Mesendoderm (in vitro differentiated cells): ENCODE results near the gene ODF4.
"Not testable (repeated sequence)": the region's sequence is repeated elsewhere in the genome, so short reads cannot be mapped to it uniquely, and the experiment has no call there.

ENCODE experiments used
- DNase-seq: peaks from one replicate; pipeline ENCODE4 v3.0.0; 2013
- H2AK5ac ChIP-seq: 2 replicates; pipeline ENCODE4 v1.6.1; 2013; ENCODE audit warnings: low read length, inconsistent platforms
- H2BK120ac ChIP-seq: 2 replicates; pipeline ENCODE4 v1.6.1; 2013; ENCODE audit warnings: low read depth, mild to moderate bottlenecking, low read length, moderate library complexity, mixed read lengths
- H2BK15ac ChIP-seq: replicated peaks from 2 replicates; pipeline ENCODE4 v1.6.1; 2013; ENCODE audit warnings: low read depth, mild to moderate bottlenecking, moderate library complexity
- H2BK5ac ChIP-seq: 2 replicates; pipeline ENCODE4 v1.6.1; 2013; ENCODE audit warnings: low read length, inconsistent platforms
- H3K18ac ChIP-seq: 2 replicates; pipeline ENCODE4 v1.6.1; 2013; ENCODE audit warnings: mild to moderate bottlenecking, low read length, mixed read lengths
- H3K23ac ChIP-seq: one replicate; pipeline ENCODE4 v1.6.1; 2013; ENCODE audit warnings: low read length
- H3K27ac ChIP-seq: 2 replicates; pipeline ENCODE4 v1.5.1; 2013; ENCODE audit warnings: low read depth, mild to moderate bottlenecking, inconsistent platforms, low read length, moderate library complexity
- H3K27me3 ChIP-seq: 2 replicates; pipeline ENCODE4 v1.6.1; 2013; ENCODE audit warnings: low read length, control low read depth, mild to moderate bottlenecking, inconsistent platforms; ENCODE audit not compliant: insufficient read depth, poor library complexity
- H3K36me3 ChIP-seq: 2 replicates; pipeline ENCODE4 v1.6.1; 2013; ENCODE audit warnings: low read length, inconsistent platforms; ENCODE audit not compliant: control insufficient read depth, insufficient read depth
- H3K4ac ChIP-seq: one replicate; pipeline ENCODE4 v1.6.1; 2013; ENCODE audit warnings: low read depth, mild to moderate bottlenecking, low read length, moderate library complexity
- H3K4me1 ChIP-seq: 2 replicates; pipeline ENCODE4 v1.6.1; 2013; ENCODE audit warnings: low read depth, low read length, inconsistent platforms; ENCODE audit not compliant: control insufficient read depth
- H3K4me2 ChIP-seq: 2 replicates; pipeline ENCODE4 v1.6.1; 2013; ENCODE audit warnings: low read length
- H3K4me3 ChIP-seq: 2 replicates; pipeline ENCODE4 v1.5.1; 2013; ENCODE audit warnings: mild to moderate bottlenecking, low read length
- H3K56ac ChIP-seq: one replicate; pipeline ENCODE4 v1.6.1; 2013; ENCODE audit warnings: low read length
- H3K79me1 ChIP-seq: 2 replicates; pipeline ENCODE4 v1.6.1; 2013; ENCODE audit warnings: low read length, inconsistent platforms
- H3K79me2 ChIP-seq: 2 replicates; pipeline ENCODE4 v1.6.1; 2013; ENCODE audit warnings: mild to moderate bottlenecking, low read length; ENCODE audit not compliant: control insufficient read depth, insufficient read depth
- H3K9ac ChIP-seq: 2 replicates; pipeline ENCODE4 v1.6.1; 2013; ENCODE audit warnings: low read length, inconsistent platforms
- H4K5ac ChIP-seq: one replicate; pipeline ENCODE4 v1.6.1; 2013; ENCODE audit warnings: low read length
- H4K8ac ChIP-seq: one replicate; pipeline ENCODE4 v1.6.1; 2013; ENCODE audit warnings: low read depth, mild to moderate bottlenecking, control low read depth, low read length, moderate library complexity
- WGBS: extraction: QIAGEN DNeasy Blood & Tissue Kit; methylation state at CpG from one replicate; pipeline ENCODE4 v1.1.7; 2013; ENCODE audit warnings: low lambda C conversion rate, missing lambda C conversion rate; ENCODE audit not compliant: insufficient coverage; ENCODE audit errors: extremely low coverage; 5-methylcytosine and 5-hydroxymethylcytosine counted together

The ODF4 gene

DNA sequence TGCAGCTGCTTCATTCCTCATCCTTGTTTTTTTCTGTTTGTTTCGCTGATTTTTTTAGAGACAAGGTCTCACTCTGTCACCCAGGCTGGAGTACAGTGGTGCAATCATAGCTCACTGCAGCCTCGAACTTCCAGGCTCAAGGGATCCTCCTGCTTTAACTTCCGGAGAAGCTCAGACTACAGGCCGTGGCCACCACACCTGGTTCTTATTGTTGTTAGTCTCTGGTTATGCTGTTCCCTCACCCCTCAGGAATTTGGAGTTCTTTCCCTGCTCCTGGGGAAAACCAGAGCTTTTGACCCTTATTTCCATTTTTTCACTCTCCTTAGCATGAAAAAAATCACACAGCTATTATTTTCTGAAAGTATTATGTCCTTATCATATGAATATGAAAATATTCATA, 1.8 kb downstream of the ODF4 start:
- H2BK15ac ChIP-seq: no peak overlapping the region
- H2AK5ac ChIP-seq: no peak overlapping the region
- H3K36me3 ChIP-seq: no peaks in the 10 kb centered on the region
- peak overlapping the region; percentile 72 for H3K56ac ChIP-seq
- H3K27ac ChIP-seq: no peak overlapping the region
- no peak overlapping the region for H3K9ac ChIP-seq
- H3K27me3 ChIP-seq: no peaks in the 10 kb centered on the region
- H3K4me3 ChIP-seq: no peak overlapping the region
- no peak overlapping the region for H4K5ac ChIP-seq
- H3K79me2 ChIP-seq: no peaks in the 10 kb centered on the region
- peaks cover 8% of the 10 kb centered on the region for H3K4me1 ChIP-seq
- H3K4ac ChIP-seq: no peak overlapping the region
- H3K4me2 ChIP-seq: no peak overlapping the region
- H4K8ac ChIP-seq: no peak overlapping the region
- no peaks in the 10 kb centered on the region for H3K79me1 ChIP-seq
- no CpG with 5 or more reads among the region's 4 CpGs for WGBS
- H3K18ac ChIP-seq: peak overlapping the region; percentile 51
- no peak overlapping the region for H3K23ac ChIP-seq
- no peak overlapping the region for H2BK120ac ChIP-seq
- DNase-seq: peak; percentile 80
- no peak overlapping the region for H2BK5ac ChIP-seq

GRCh38 chr17:8345052-8345690, 5.5 kb downstream of the ODF4 start:
- H3K4ac ChIP-seq: no peak overlapping the region
- H3K18ac ChIP-seq: no peak overlapping the region
- H3K4me3 ChIP-seq: no peak overlapping the region
- no peak overlapping the region for H3K23ac ChIP-seq
- H3K79me2 ChIP-seq: no peaks in the 10 kb centered on the region
- H3K36me3 ChIP-seq: no peaks in the 10 kb centered on the region
- no peak for DNase-seq
- no peak overlapping the region for H2AK5ac ChIP-seq
- H3K27me3 ChIP-seq: no peaks in the 10 kb centered on the region
- no peak overlapping the region for H3K27ac ChIP-seq
- no peak overlapping the region for H3K4me2 ChIP-seq
- no peak overlapping the region for H2BK5ac ChIP-seq
- peaks cover 2% of the 10 kb centered on the region for H3K4me1 ChIP-seq
- no peak overlapping the region for H4K5ac ChIP-seq
- no peak overlapping the region for H3K56ac ChIP-seq
- no peaks in the 10 kb centered on the region for H3K79me1 ChIP-seq
- H2BK120ac ChIP-seq: no peak overlapping the region
- H2BK15ac ChIP-seq: no peak overlapping the region
- no peak overlapping the region for H4K8ac ChIP-seq
- no CpG with 5 or more reads among the region's 6 CpGs for WGBS
- no peak overlapping the region for H3K9ac ChIP-seq

GRCh38 chr17:8345951-8346665, 6.5 kb downstream of the ODF4 start:
- H3K36me3 ChIP-seq: no peaks in the 10 kb centered on the region
- H4K5ac ChIP-seq: no peak overlapping the region
- no peak overlapping the region for H3K18ac ChIP-seq
- no peak overlapping the region for H3K4ac ChIP-seq
- no peak overlapping the region for H3K27ac ChIP-seq
- no peaks in the 10 kb centered on the region for H3K27me3 ChIP-seq
- no peak overlapping the region for H2BK15ac ChIP-seq
- WGBS: no CpG with 5 or more reads among the region's 5 CpGs
- H3K4me3 ChIP-seq: no peak overlapping the region
- H2BK120ac ChIP-seq: no peak overlapping the region
- H3K56ac ChIP-seq: no peak overlapping the region
- H2BK5ac ChIP-seq: no peak overlapping the region
- no peak overlapping the region for H3K9ac ChIP-seq
- H3K79me1 ChIP-seq: no peaks in the 10 kb centered on the region
- no peak overlapping the region for H2AK5ac ChIP-seq
- H3K79me2 ChIP-seq: no peaks in the 10 kb centered on the region
- no peak overlapping the region for H3K23ac ChIP-seq
- peak; percentile 27 for DNase-seq
- peaks cover 2% of the 10 kb centered on the region for H3K4me1 ChIP-seq
- H3K4me2 ChIP-seq: no peak overlapping the region
- no peak overlapping the region for H4K8ac ChIP-seq

- not testable (repeated sequence) for H2AK5ac ChIP-seq, H3K4ac ChIP-seq, H3K23ac ChIP-seq, H3K27me3 ChIP-seq, H4K8ac ChIP-seq, H3K9ac ChIP-seq, H3K18ac ChIP-seq, H2BK120ac ChIP-seq, H3K79me1 ChIP-seq, H3K4me2 ChIP-seq, H2BK5ac ChIP-seq, H3K4me1 ChIP-seq, H3K36me3 ChIP-seq, H3K79me2 ChIP-seq, H3K4me3 ChIP-seq, H2BK15ac ChIP-seq, H3K56ac ChIP-seq, H4K5ac ChIP-seq, H3K27ac ChIP-seq, DNase-seq
- no CpG with 5 or more reads among the region's 25 CpGs for WGBS
Observed at GRCh38 chr17:8347001-8347400, 7.4 kb downstream of the ODF4 start.

GRCh38 chr17:8350339-8350738, 10.7 kb downstream of the ODF4 start:
- H3K4me3 ChIP-seq: no peak overlapping the region
- no peak overlapping the region for H4K8ac ChIP-seq
- no peak overlapping the region for H3K4ac ChIP-seq
- no peaks in the 10 kb centered on the region for H3K4me1 ChIP-seq
- H3K18ac ChIP-seq: no peak overlapping the region
- H3K27me3 ChIP-seq: no peaks in the 10 kb centered on the region
- no peak overlapping the region for H4K5ac ChIP-seq
- no peak overlapping the region for H3K27ac ChIP-seq
- H3K9ac ChIP-seq: no peak overlapping the region
- no peak overlapping the region for H3K56ac ChIP-seq
- H3K36me3 ChIP-seq: no peaks in the 10 kb centered on the region
- DNase-seq: no peak
- H2BK120ac ChIP-seq: no peak overlapping the region
- H3K79me2 ChIP-seq: no peaks in the 10 kb centered on the region
- H2AK5ac ChIP-seq: no peak overlapping the region
- no CpG with 5 or more reads among the region's 7 CpGs for WGBS
- no peak overlapping the region for H2BK15ac ChIP-seq
- no peaks in the 10 kb centered on the region for H3K79me1 ChIP-seq
- no peak overlapping the region for H3K23ac ChIP-seq
- no peak overlapping the region for H2BK5ac ChIP-seq
- no peak overlapping the region for H3K4me2 ChIP-seq
